MM.1S (cell line): Measurements from ENCODE around the gene NRTN.

Source experiments
- CTCF ChIP-seq: fragments of 300-600 bp; sonication (generic); IDR thresholded peaks from 2 replicates; pipeline ENCODE4 v1.5.1; 2016; ENCODE audit warnings: antibody characterized with exemption, low read length, mixed read lengths
- EZH2 ChIP-seq: fragments of 300-600 bp; sonication (generic); optimal IDR thresholded peaks from 2 replicates; pipeline ENCODE3; 2017; ENCODE audit warnings: low read depth, mild to moderate bottlenecking, antibody characterized with exemption, low read length, mixed read lengths

- TF ChIP-seq CTCF (no peak), EZH2 (no peak)
Measured at GRCh38 chr19:5827891-5828660, 23.2 kb downstream of the NRTN start.
